ENCODE measurements around the gene GNG2.

Gene GNG2

DNA sequence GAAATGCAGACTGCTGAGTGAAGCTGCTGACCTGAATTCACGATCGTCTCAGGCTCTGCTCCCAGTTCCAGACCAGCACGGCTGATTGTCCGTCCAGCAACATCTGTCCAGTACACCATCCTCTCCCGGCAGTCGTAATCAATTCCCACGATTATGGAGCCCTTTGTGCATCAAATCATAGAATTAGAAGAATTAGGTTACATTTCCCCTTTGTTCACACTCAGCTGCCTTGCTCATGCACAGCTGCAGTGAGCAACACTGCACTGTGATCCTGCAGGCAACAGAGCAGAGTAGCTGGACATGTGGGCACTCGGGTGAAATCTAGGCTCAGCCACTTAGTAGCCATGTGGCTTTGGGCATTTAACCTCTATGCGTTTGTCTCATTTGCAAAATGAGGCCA, 151.1 kb downstream of the GNG2 start:
- Histone ChIP-seq H3K79me2 (ENCODE audit: control insufficient read depth, low read length) (no peaks in the 10 kb centered on the region), H3K36me3 (ENCODE audit: control insufficient read depth, low read length) (peaks cover 52% of the 10 kb centered on the region), H3K4me3 (ENCODE audit: low read length) (no peak overlapping the region), H3K4me2 (ENCODE audit: low read length) (no peak overlapping the region), H3K27ac (ENCODE audit: low read depth, low read length) (no peak overlapping the region), H3F3A (ENCODE audit: control insufficient read depth, insufficient read depth) (0 out of 2 replicates have a peak, but pooled peaks cover 12% of the 10 kb centered on the region), H3K27me3 (ENCODE audit: control insufficient read depth, low read length) (peaks cover 4% of the 10 kb centered on the region; the same call in 1 of the 2 replicates), H3K4me1 (ENCODE audit: control insufficient read depth, low read length) (no peaks in the 10 kb centered on the region), H3K9me2 (replicated peaks; ENCODE audit: control insufficient read depth, low read length) (no peaks in the 10 kb centered on the region), H4K20me1 (ENCODE audit: control insufficient read depth, insufficient read depth, low read depth, low read length) (no peaks in the 10 kb centered on the region), H3K9me3 (ENCODE audit: control insufficient read depth, insufficient read depth, low read length) (no peaks in the 10 kb centered on the region)
- TF ChIP-seq, protein P1, sequence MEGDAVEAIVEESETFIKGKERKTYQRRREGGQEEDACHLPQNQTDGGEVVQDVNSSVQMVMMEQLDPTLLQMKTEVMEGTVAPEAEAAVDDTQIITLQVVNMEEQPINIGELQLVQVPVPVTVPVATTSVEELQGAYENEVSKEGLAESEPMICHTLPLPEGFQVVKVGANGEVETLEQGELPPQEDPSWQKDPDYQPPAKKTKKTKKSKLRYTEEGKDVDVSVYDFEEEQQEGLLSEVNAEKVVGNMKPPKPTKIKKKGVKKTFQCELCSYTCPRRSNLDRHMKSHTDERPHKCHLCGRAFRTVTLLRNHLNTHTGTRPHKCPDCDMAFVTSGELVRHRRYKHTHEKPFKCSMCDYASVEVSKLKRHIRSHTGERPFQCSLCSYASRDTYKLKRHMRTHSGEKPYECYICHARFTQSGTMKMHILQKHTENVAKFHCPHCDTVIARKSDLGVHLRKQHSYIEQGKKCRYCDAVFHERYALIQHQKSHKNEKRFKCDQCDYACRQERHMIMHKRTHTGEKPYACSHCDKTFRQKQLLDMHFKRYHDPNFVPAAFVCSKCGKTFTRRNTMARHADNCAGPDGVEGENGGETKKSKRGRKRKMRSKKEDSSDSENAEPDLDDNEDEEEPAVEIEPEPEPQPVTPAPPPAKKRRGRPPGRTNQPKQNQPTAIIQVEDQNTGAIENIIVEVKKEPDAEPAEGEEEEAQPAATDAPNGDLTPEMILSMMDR (IDR thresholded peaks at IDR 0.05; ENCODE audit: low read depth, low read length, poor library complexity, severe bottlenecking): no peak
- TF ChIP-seq EZH2phosphoT487 (IDR thresholded peaks at IDR 0.05; ENCODE audit: borderline replicate concordance, low read length): no peak

DNA sequence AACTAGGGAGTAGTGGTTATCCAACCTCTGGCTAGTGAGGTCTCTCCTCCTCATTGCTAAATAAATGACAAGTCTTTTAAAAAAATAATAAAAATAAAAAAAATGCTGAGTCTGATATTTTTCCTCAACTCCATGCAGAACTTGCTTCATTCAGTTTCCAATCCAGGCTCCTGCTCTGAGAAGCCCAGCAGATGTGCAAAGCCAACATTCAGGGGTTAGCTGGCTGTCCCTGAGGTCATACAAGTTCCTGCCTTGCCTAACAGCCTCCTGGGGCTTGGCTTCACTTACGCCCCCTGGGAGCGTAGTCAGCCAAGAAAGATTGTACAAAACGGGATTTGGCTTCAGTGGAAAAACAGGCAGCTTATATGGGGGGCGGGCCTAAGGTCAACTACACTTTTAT, 152.2 kb downstream of the GNG2 start:
- H3K79me2 ChIP-seq (ENCODE audit: control insufficient read depth, low read length): no peaks in the 10 kb centered on the region
- no peak overlapping the region for H3K4me2 ChIP-seq (ENCODE audit: low read length)
- TF ChIP-seq EZH2phosphoT487 (IDR thresholded peaks at IDR 0.05; ENCODE audit: borderline replicate concordance, low read length): no peak
- TF ChIP-seq, protein P1 (IDR thresholded peaks at IDR 0.05; ENCODE audit: low read depth, low read length, poor library complexity, severe bottlenecking): no peak
- H4K20me1 ChIP-seq (ENCODE audit: control insufficient read depth, insufficient read depth, low read depth, low read length): no peaks in the 10 kb centered on the region
- H3K27ac ChIP-seq (ENCODE audit: low read depth, low read length): no peak overlapping the region
- peaks cover 4% of the 10 kb centered on the region; the same call in 1 of the 2 replicates for H3K27me3 ChIP-seq (ENCODE audit: control insufficient read depth, low read length)
- H3K36me3 ChIP-seq (ENCODE audit: control insufficient read depth, low read length): peaks cover 41% of the 10 kb centered on the region
- no peaks in the 10 kb centered on the region for H3K9me3 ChIP-seq (ENCODE audit: control insufficient read depth, insufficient read depth, low read length)
- H3K4me1 ChIP-seq (ENCODE audit: control insufficient read depth, low read length): no peaks in the 10 kb centered on the region
- H3K9me2 ChIP-seq (replicated peaks; ENCODE audit: control insufficient read depth, low read length): no peaks in the 10 kb centered on the region
- 0 out of 2 replicates have a peak, but pooled peaks cover 12% of the 10 kb centered on the region for H3F3A ChIP-seq (ENCODE audit: control insufficient read depth, insufficient read depth)
- H3K4me3 ChIP-seq (ENCODE audit: low read length): no peak overlapping the region

DNA sequence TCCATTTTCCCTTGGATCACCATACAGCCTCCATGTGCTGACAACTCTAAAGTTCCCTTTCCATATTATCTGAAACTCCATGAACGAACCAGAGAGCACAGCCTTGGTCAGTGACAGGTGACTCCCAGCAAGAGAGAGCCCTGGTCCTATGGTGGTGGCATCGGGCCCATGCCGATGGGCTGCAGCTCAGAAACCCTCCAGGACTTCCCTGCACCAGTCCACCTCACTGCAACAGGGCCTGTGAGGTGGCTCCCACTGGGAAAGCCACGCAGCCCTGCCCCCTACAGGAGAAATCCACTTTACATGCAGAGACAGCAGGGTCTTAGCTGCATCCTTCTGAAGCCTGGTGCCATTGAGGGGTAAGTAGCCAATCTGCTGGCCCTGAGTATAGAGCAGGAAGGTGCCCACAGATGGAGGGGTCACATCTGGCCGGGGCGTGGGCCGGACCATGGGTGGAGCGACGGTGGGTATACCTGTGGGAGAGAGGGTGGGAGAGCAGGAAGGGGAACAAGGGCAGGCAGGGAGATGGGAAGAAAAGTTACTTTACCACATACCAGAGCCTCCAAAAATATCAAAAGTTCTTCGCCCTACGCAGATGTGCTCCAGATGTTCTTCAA, 153.7 kb downstream of the GNG2 start:
- Histone ChIP-seq H3K9me2 (replicated peaks; ENCODE audit: control insufficient read depth, low read length) (no peaks in the 10 kb centered on the region), H3K79me2 (ENCODE audit: control insufficient read depth, low read length) (no peaks in the 10 kb centered on the region), H3K27ac (ENCODE audit: low read depth, low read length) (no peak overlapping the region), H4K20me1 (ENCODE audit: control insufficient read depth, insufficient read depth, low read depth, low read length) (no peaks in the 10 kb centered on the region), H3K4me2 (ENCODE audit: low read length) (no peak overlapping the region), H3F3A (ENCODE audit: control insufficient read depth, insufficient read depth) (0 out of 2 replicates have a peak, but pooled peaks cover 11% of the 10 kb centered on the region), H3K36me3 (ENCODE audit: control insufficient read depth, low read length) (peaks cover 26% of the 10 kb centered on the region), H3K27me3 (ENCODE audit: control insufficient read depth, low read length) (peaks cover 4% of the 10 kb centered on the region; the same call in 1 of the 2 replicates), H3K9me3 (ENCODE audit: control insufficient read depth, insufficient read depth, low read length) (no peaks in the 10 kb centered on the region), H3K4me1 (ENCODE audit: control insufficient read depth, low read length) (no peaks in the 10 kb centered on the region), H3K4me3 (ENCODE audit: low read length) (no peak overlapping the region)
- TF ChIP-seq, protein P1 (IDR thresholded peaks at IDR 0.05; ENCODE audit: low read depth, low read length, poor library complexity, severe bottlenecking): peak; percentile 71
- no peak for TF ChIP-seq EZH2phosphoT487 (IDR thresholded peaks at IDR 0.05; ENCODE audit: borderline replicate concordance, low read length)
